Measurements from ENCODE around the gene CATSPERZ. TPM values are rescaled to one million over a fixed set of nuclear protein-coding genes. Genes with fewer than 3 reads are reported as not detected.

CATSPERZ gene
- total RNA-seq, 2 experiments from 2014 or later = 0.67 TPM; not detected in 1

- CTCF ChIA-PET = interaction anchor here (0.7 to 2.0 kb wide), 4 partner anchors 33 to 63 kb away, joined by 3 to 10 read pairs (median 6); partner anchors contain the start of gene CATSPERZ
- Mint-ChIP-seq H3K27ac (no peak overlapping the region), H3K4me1 (ENCODE audit: low read depth) (peaks cover 14% of the 10 kb centered on the region), H3K4me3 (no peak overlapping the region), H3K9me3 (no peaks in the 10 kb centered on the region), H3K36me3 (ENCODE audit: low read depth) (no peaks in the 10 kb centered on the region), H3K27me3 (ENCODE audit: low read depth) (no peaks in the 10 kb centered on the region)
- no peak for DNase-seq
- intact Hi-C loops (cut with micrococcal nuclease) = no loop called here
Observed at GRCh38 chr11:64267207-64267945, 32.8 kb upstream of the CATSPERZ start.

GRCh38 chr11:64268025-64268892 lies 31.9 kb upstream of the CATSPERZ start:
- H3K9me3 Mint-ChIP-seq = no peaks in the 10 kb centered on the region
- intact Hi-C loops (cut with micrococcal nuclease) = no loop called here
- no peaks in the 10 kb centered on the region for H3K36me3 Mint-ChIP-seq (ENCODE audit: low read depth)
- H3K4me1 Mint-ChIP-seq (ENCODE audit: low read depth) = peaks cover 15% of the 10 kb centered on the region
- DNase-seq = no peak
- H3K4me3 Mint-ChIP-seq = peak overlapping the region; percentile 90
- H3K27ac Mint-ChIP-seq = peak overlapping the region; percentile 88
- H3K27me3 Mint-ChIP-seq (ENCODE audit: low read depth) = no peaks in the 10 kb centered on the region
- CTCF ChIA-PET = interaction anchor here (0.8 to 3.0 kb wide), 7 partner anchors 17 to 91 kb away, joined by 3 to 20 read pairs (median 4); partner anchors contain the start of genes CATSPERZ and PLCB3

- DNase-seq = peak; percentile 61
- peaks cover 15% of the 10 kb centered on the region for H3K4me1 Mint-ChIP-seq (ENCODE audit: low read depth)
- H3K4me3 Mint-ChIP-seq = peak overlapping the region; percentile 90
- intact Hi-C loops (cut with micrococcal nuclease) = loop anchor here (1.0 kb wide), 2 partner anchors 18 to 23 kb away; partner anchors contain the start of genes PLCB3 and PPP1R14B
- no peaks in the 10 kb centered on the region for H3K9me3 Mint-ChIP-seq
- CTCF ChIA-PET = interaction anchor here (0.8 to 3.0 kb wide), 6 partner anchors 18 to 90 kb away, joined by 3 to 20 read pairs (median 6); partner anchors contain the start of genes CATSPERZ and PLCB3
- H3K27ac Mint-ChIP-seq = peak overlapping the region; percentile 88
- H3K36me3 Mint-ChIP-seq (ENCODE audit: low read depth) = no peaks in the 10 kb centered on the region
- H3K27me3 Mint-ChIP-seq (ENCODE audit: low read depth) = no peaks in the 10 kb centered on the region
Observed at GRCh38 chr11:64268893-64269539, 31.1 kb upstream of the CATSPERZ start.

- CTCF ChIA-PET = interaction anchor here (0.8 to 3.5 kb wide), 6 partner anchors 19 to 90 kb away, joined by 3 to 56 read pairs (median 5); partner anchors contain the start of genes CATSPERZ and PLCB3
- H3K4me1 Mint-ChIP-seq (ENCODE audit: low read depth) = peaks cover 15% of the 10 kb centered on the region
- intact Hi-C loops (cut with micrococcal nuclease) = loop anchor here (1.0 to 2.0 kb wide), 11 partner anchors 16 to 84 kb away; partner anchors contain the start of genes CCDC88B, DNAJC4, ESRRA and FKBP2
Observed at GRCh38 chr11:64269540-64270220, 30.5 kb upstream of the CATSPERZ start.

GRCh38 chr11:64275031-64275800 lies 24.9 kb upstream of the CATSPERZ start:
- Mint-ChIP-seq H3K4me1 (ENCODE audit: low read depth) (peaks cover 7% of the 10 kb centered on the region), H3K9me3 (no peaks in the 10 kb centered on the region), H3K4me3 (no peak overlapping the region), H3K36me3 (ENCODE audit: low read depth) (peaks cover 6% of the 10 kb centered on the region), H3K27me3 (ENCODE audit: low read depth) (no peaks in the 10 kb centered on the region), H3K27ac (no peak overlapping the region)
- DNase-seq = no peak
- intact Hi-C loops (cut with micrococcal nuclease) = no loop called here
- CTCF ChIA-PET = interaction anchor here (0.7 to 2.7 kb wide), 4 partner anchors 12 to 29 kb away, joined by 3 to 8 read pairs (median 4); no protein-coding TSS in a partner anchor

More at GRCh38 chr11:64269540-64270220, 30.5 kb upstream of the CATSPERZ start:
- H3K9me3 Mint-ChIP-seq = no peaks in the 10 kb centered on the region
- H3K27me3 Mint-ChIP-seq (ENCODE audit: low read depth) = no peaks in the 10 kb centered on the region
- DNase-seq = peak; percentile 98
- peak overlapping the region; percentile 88 for H3K27ac Mint-ChIP-seq
- H3K36me3 Mint-ChIP-seq (ENCODE audit: low read depth) = no peaks in the 10 kb centered on the region
- H3K4me3 Mint-ChIP-seq = peak overlapping the region; percentile 90

GRCh38 chr11:64275841-64276240 lies 24.3 kb upstream of the CATSPERZ start:
- Mint-ChIP-seq H3K9me3 (no peaks in the 10 kb centered on the region), H3K36me3 (ENCODE audit: low read depth) (peaks cover 6% of the 10 kb centered on the region), H3K27me3 (ENCODE audit: low read depth) (no peaks in the 10 kb centered on the region), H3K4me1 (ENCODE audit: low read depth) (peaks cover 7% of the 10 kb centered on the region), H3K4me3 (no peak overlapping the region), H3K27ac (no peak overlapping the region)
- CTCF ChIA-PET = interaction anchor here (0.9 to 2.7 kb wide), 3 partner anchors 25 to 28 kb away, joined by 3 to 8 read pairs (median 4); no protein-coding TSS in a partner anchor
- intact Hi-C loops (cut with micrococcal nuclease) = no loop called here
- no peak for DNase-seq

- no peak overlapping the region for H3K27ac Mint-ChIP-seq
- H3K4me3 Mint-ChIP-seq = no peak overlapping the region
- peaks cover 7% of the 10 kb centered on the region for H3K4me1 Mint-ChIP-seq (ENCODE audit: low read depth)
- CTCF ChIA-PET = interaction anchor here (1.1 to 1.7 kb wide), 2 partner anchors 28 to 71 kb away, joined by 3 to 4 read pairs; no protein-coding TSS in a partner anchor
- intact Hi-C loops (cut with micrococcal nuclease) = no loop called here
- no peak for DNase-seq
- H3K36me3 Mint-ChIP-seq (ENCODE audit: low read depth) = peaks cover 7% of the 10 kb centered on the region
- no peaks in the 10 kb centered on the region for H3K27me3 Mint-ChIP-seq (ENCODE audit: low read depth)
- no peaks in the 10 kb centered on the region for H3K9me3 Mint-ChIP-seq
Observed at GRCh38 chr11:64276653-64277431, 23.3 kb upstream of the CATSPERZ start.

- no peak for DNase-seq
- peaks cover 7% of the 10 kb centered on the region for H3K4me1 Mint-ChIP-seq (ENCODE audit: low read depth)
- H3K36me3 Mint-ChIP-seq (ENCODE audit: low read depth) = peaks cover 11% of the 10 kb centered on the region
- no peaks in the 10 kb centered on the region for H3K9me3 Mint-ChIP-seq
- CTCF ChIA-PET = interaction anchor here (0.6 to 1.6 kb wide), 2 partner anchors 23 to 133 kb away, joined by 4 to 5 read pairs; no protein-coding TSS in a partner anchor
- H3K4me3 Mint-ChIP-seq = no peak overlapping the region
- intact Hi-C loops (cut with micrococcal nuclease) = no loop called here
- H3K27me3 Mint-ChIP-seq (ENCODE audit: low read depth) = no peaks in the 10 kb centered on the region
- no peak overlapping the region for H3K27ac Mint-ChIP-seq
Observed at GRCh38 chr11:64278576-64279190, 21.5 kb upstream of the CATSPERZ start.

- H3K4me1 Mint-ChIP-seq (ENCODE audit: low read depth) = peaks cover 17% of the 10 kb centered on the region
- H3K9me3 Mint-ChIP-seq = no peaks in the 10 kb centered on the region
- H3K27ac Mint-ChIP-seq = no peak overlapping the region
- intact Hi-C loops (cut with micrococcal nuclease) = no loop called here
- H3K27me3 Mint-ChIP-seq (ENCODE audit: low read depth) = no peaks in the 10 kb centered on the region
- no peak for DNase-seq
- H3K4me3 Mint-ChIP-seq = no peak overlapping the region
- peaks cover 11% of the 10 kb centered on the region for H3K36me3 Mint-ChIP-seq (ENCODE audit: low read depth)
- CTCF ChIA-PET = interaction anchor here (0.8 to 1.4 kb wide), 2 partner anchors 18 to 20 kb away, joined by 6 to 8 read pairs; no protein-coding TSS in a partner anchor
Observed at GRCh38 chr11:64281957-64282770, 18.0 kb upstream of the CATSPERZ start.

All from activated naive CD4-positive, alpha-beta T cell treated with anti-CD3 and anti-CD28 coated beads for 36 hours (primary cell).